ENCODE measurements around the gene B9D1.

B9D1 gene

GRCh38 chr17:19384723-19385391, 22.3 kb upstream of the B9D1 start:
- Mint-ChIP-seq H3K27ac (no peak overlapping the region), H3K27me3 (peaks cover 11 to 21% of the 10 kb centered on the region in 2 donors), H3K4me3 (no peak overlapping the region), H3K36me3 (peaks cover 29 to 49% of the 10 kb centered on the region in 2 donors), H3K9me3 (no peaks in the 10 kb centered on the region), H3K4me1 (peaks cover 12 to 26% of the 10 kb centered on the region in 2 donors)
- DNase-seq (no peak), ATAC-seq (replicated peaks) (peak in 1 of 2 donors; percentile 39)

GRCh38 chr17:19383681-19384470, 21.4 kb upstream of the B9D1 start:
- DNase-seq = no peak
- no peak overlapping the region for H3K27ac Mint-ChIP-seq
- peaks cover 16 to 35% of the 10 kb centered on the region in 2 donors for H3K4me1 Mint-ChIP-seq
- no peak for ATAC-seq (replicated peaks)
- H3K36me3 Mint-ChIP-seq = peaks cover 29 to 49% of the 10 kb centered on the region in 2 donors
- peaks cover 11 to 21% of the 10 kb centered on the region in 2 donors for H3K27me3 Mint-ChIP-seq
- no peak overlapping the region for H3K4me3 Mint-ChIP-seq
- H3K9me3 Mint-ChIP-seq = no peaks in the 10 kb centered on the region

GRCh38 chr17:19382531-19383444, 20.3 kb upstream of the B9D1 start:
- H3K27me3 Mint-ChIP-seq = peaks cover 7 to 17% of the 10 kb centered on the region in 2 donors
- no peak overlapping the region for H3K27ac Mint-ChIP-seq
- H3K4me1 Mint-ChIP-seq = peaks cover 16 to 34% of the 10 kb centered on the region in 2 donors
- no peak overlapping the region for H3K4me3 Mint-ChIP-seq
- no peak for ATAC-seq (replicated peaks)
- DNase-seq = no peak
- peaks cover 29 to 46% of the 10 kb centered on the region in 2 donors for H3K36me3 Mint-ChIP-seq
- H3K9me3 Mint-ChIP-seq = no peaks in the 10 kb centered on the region

- peaks cover 18 to 29% of the 10 kb centered on the region in 2 donors for H3K4me1 Mint-ChIP-seq
- H3K9me3 Mint-ChIP-seq = no peaks in the 10 kb centered on the region
- H3K27me3 Mint-ChIP-seq = peaks cover 4 to 8% of the 10 kb centered on the region in 2 donors
- DNase-seq (no peak), ATAC-seq (replicated peaks) (no peak)
- peaks cover 29 to 45% of the 10 kb centered on the region in 2 donors for H3K36me3 Mint-ChIP-seq
- no peak overlapping the region for H3K4me3 Mint-ChIP-seq
- H3K27ac Mint-ChIP-seq = no peak overlapping the region
These were observed 19.4 kb upstream of the B9D1 start for GRCh38 chr17:19381741-19382444.

GRCh38 chr17:19381361-19381740, 18.8 kb upstream of the B9D1 start:
- Mint-ChIP-seq H3K4me1 (peaks cover 18 to 26% of the 10 kb centered on the region in 2 donors), H3K9me3 (no peaks in the 10 kb centered on the region), H3K27me3 (peaks cover under 1 to 3% of the 10 kb centered on the region in 2 donors), H3K27ac (no peak overlapping the region), H3K4me3 (no peak overlapping the region), H3K36me3 (peaks cover 29 to 44% of the 10 kb centered on the region in 2 donors)
- ATAC-seq (replicated peaks) (no peak), DNase-seq (no peak)

GRCh38 chr17:19380481-19381301, 18.2 kb upstream of the B9D1 start:
- DNase-seq = no peak
- Mint-ChIP-seq H3K36me3 (peaks cover 29 to 42% of the 10 kb centered on the region in 2 donors), H3K4me3 (no peak overlapping the region), H3K9me3 (no peaks in the 10 kb centered on the region), H3K27me3 (no peaks in the 10 kb centered on the region), H3K4me1 (peaks cover 16 to 25% of the 10 kb centered on the region in 2 donors), H3K27ac (no peak overlapping the region)
- no peak for ATAC-seq (replicated peaks)

- no peaks in the 10 kb centered on the region for H3K27me3 Mint-ChIP-seq
- DNase-seq = no peak
- peak overlapping the region; percentile 98 to 100 for H3K4me3 Mint-ChIP-seq
- H3K36me3 Mint-ChIP-seq = peaks cover 28 to 34% of the 10 kb centered on the region in 2 donors
- no peak overlapping the region for H3K27ac Mint-ChIP-seq
- H3K4me1 Mint-ChIP-seq = peaks cover 15 to 24% of the 10 kb centered on the region in 2 donors
- no peak for ATAC-seq (replicated peaks)
- no peaks in the 10 kb centered on the region for H3K9me3 Mint-ChIP-seq
These were observed 17.0 kb upstream of the B9D1 start for GRCh38 chr17:19379361-19380065.

- H3K27me3 Mint-ChIP-seq = no peaks in the 10 kb centered on the region
- DNase-seq = no peak
- no peaks in the 10 kb centered on the region for H3K9me3 Mint-ChIP-seq
- H3K36me3 Mint-ChIP-seq = peaks cover 21 to 29% of the 10 kb centered on the region in 2 donors
- ATAC-seq (replicated peaks) = peak; percentile 16 to 26
- H3K4me1 Mint-ChIP-seq = peaks cover 11 to 23% of the 10 kb centered on the region in 2 donors
- peak within 1 kb of the TSS; percentile 98 to 100 for H3K4me3 Mint-ChIP-seq
- H3K27ac Mint-ChIP-seq = peak within 1 kb of the TSS; percentile 99
These were observed 16.2 kb upstream of the B9D1 start, which contains the start of gene MAPK7 for GRCh38 chr17:19378416-19379360. TSS of gene MAPK7 (plus strand) at chr17:19378498. CDS start at chr17:19378901, 403 bp downstream.

- no peaks in the 10 kb centered on the region for H3K9me3 Mint-ChIP-seq
- H3K4me1 Mint-ChIP-seq = peaks cover 11 to 29% of the 10 kb centered on the region in 2 donors
- H3K4me3 Mint-ChIP-seq = peak overlapping the region; percentile 98 to 100
- no peaks in the 10 kb centered on the region for H3K27me3 Mint-ChIP-seq
- ATAC-seq (replicated peaks) (peak; percentile 94 to 97), DNase-seq (peak; percentile 99)
- peaks cover 17 to 21% of the 10 kb centered on the region in 2 donors for H3K36me3 Mint-ChIP-seq
- H3K27ac Mint-ChIP-seq = peak overlapping the region; percentile 99
These were observed 15.3 kb upstream of the B9D1 start for GRCh38 chr17:19377602-19378415.

- no peaks in the 10 kb centered on the region for H3K27me3 Mint-ChIP-seq
- peak overlapping the region; percentile 99 for H3K27ac Mint-ChIP-seq
- H3K4me3 Mint-ChIP-seq = peak overlapping the region; percentile 98 to 100
- ATAC-seq (replicated peaks) = no peak
- no peaks in the 10 kb centered on the region for H3K9me3 Mint-ChIP-seq
- H3K4me1 Mint-ChIP-seq = peaks cover 18 to 37% of the 10 kb centered on the region in 2 donors
- peaks cover 12 to 16% of the 10 kb centered on the region in 2 donors for H3K36me3 Mint-ChIP-seq
- no peak for DNase-seq
These were observed 14.3 kb upstream of the B9D1 start for GRCh38 chr17:19376811-19377210.

- Mint-ChIP-seq H3K9me3 (no peaks in the 10 kb centered on the region), H3K4me3 (peak overlapping the region; percentile 19 to 25), H3K36me3 (peaks cover 3 to 7% of the 10 kb centered on the region in 2 donors), H3K27me3 (no peaks in the 10 kb centered on the region), H3K27ac (no peak overlapping the region), H3K4me1 (peaks cover 28 to 48% of the 10 kb centered on the region in 2 donors)
- DNase-seq (no peak), ATAC-seq (replicated peaks) (no peak)
These were observed 13.2 kb upstream of the B9D1 start for GRCh38 chr17:19375732-19376131.
